ENCODE results near the gene KCNF1. TPM values are rescaled to one million over a fixed set of nuclear protein-coding genes. Genes with fewer than 3 reads are reported as not detected.

Gene KCNF1
- total and polyA plus RNA-seq, 4 donors: 0.06 to 0.83 (median 0.26) TPM

DNA sequence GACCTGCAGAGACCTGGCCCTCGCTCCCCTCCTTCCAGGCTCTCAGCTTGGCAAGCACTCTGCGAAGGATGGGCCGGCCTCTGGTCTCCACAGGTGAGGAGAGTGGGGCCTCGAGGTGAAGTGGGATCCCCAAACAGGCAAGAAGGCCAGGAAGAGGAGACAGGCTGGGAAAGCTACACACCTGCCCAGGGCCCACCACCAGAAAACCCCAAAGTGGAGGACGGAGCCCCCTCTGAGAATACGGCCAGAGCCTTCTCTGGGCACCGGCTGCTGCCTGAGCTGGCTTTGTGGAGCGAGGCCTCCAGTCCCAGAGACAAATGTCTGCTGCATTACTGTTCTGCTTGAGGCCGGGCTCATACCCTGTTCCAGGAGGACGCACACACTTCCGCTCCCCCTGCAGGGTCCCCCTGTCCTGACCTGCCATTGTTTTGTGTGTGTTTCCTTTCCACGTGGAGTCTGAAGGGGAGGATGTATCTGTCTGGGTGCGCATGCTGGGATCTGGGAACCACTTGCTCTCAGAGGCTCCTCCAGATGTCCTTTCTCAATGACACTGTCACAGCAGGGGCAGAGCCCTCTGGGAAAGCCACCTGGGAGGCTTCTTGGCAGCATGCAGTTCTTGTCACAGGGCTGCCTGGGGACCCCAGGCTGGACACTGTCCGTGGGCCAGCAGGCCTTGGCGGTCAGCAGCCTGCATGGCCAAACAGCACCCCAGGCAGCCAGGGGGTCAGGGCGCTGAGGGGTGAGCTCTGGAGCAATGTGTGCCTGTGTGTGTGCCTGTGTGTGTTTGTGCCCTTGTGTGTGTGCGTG lies 20.8 kb downstream of the KCNF1 start:
- no peaks in the 10 kb centered on the region for H3K27me3 ChIP-seq (ENCODE audit: control insufficient read depth in 3 of 3, insufficient read depth in 3 of 3, low read length in 2 of 3)

DNA sequence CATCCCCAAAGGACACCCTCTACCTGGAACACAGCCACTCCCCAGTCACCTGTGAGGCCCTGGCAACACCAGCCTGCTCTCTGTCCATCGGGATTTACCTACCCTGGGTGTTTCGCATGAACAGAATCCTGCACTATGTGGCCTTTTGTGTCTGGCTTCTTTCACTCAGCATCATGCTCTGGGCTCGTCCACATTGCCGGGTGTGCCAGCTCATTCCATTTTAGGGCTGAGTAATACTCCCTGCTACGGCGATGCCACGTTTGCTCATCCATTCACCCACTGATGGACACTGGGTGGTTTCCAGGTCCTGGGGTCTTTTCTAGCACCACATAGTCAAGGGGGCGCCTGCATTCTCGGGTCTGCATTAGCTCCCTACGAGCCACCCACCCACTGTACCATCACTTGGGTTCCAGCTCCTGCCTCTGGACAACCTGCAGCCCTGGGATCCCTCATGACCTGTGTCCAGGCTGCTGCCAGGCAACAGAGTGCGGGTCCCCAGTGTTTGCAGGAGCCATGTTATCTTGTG lies 22.0 kb downstream of the KCNF1 start:
- WGBS, 2 donors: 91 to 93% methylated on average over 11 of the region's 11 CpGs

More for the DNA sequence above, 20.8 kb downstream of the KCNF1 start:
- H3K27ac ChIP-seq (ENCODE audit: low read depth in 1 of 2, low read length in 1 of 2): no peak overlapping the region
- TF ChIP-seq, protein P1, sequence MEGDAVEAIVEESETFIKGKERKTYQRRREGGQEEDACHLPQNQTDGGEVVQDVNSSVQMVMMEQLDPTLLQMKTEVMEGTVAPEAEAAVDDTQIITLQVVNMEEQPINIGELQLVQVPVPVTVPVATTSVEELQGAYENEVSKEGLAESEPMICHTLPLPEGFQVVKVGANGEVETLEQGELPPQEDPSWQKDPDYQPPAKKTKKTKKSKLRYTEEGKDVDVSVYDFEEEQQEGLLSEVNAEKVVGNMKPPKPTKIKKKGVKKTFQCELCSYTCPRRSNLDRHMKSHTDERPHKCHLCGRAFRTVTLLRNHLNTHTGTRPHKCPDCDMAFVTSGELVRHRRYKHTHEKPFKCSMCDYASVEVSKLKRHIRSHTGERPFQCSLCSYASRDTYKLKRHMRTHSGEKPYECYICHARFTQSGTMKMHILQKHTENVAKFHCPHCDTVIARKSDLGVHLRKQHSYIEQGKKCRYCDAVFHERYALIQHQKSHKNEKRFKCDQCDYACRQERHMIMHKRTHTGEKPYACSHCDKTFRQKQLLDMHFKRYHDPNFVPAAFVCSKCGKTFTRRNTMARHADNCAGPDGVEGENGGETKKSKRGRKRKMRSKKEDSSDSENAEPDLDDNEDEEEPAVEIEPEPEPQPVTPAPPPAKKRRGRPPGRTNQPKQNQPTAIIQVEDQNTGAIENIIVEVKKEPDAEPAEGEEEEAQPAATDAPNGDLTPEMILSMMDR (IDR thresholded peaks at IDR 0.05; ENCODE audit: control extremely low read depth, extremely low read depth): no peak
- no peaks in the 10 kb centered on the region for H3K9me3 ChIP-seq (ENCODE audit: control insufficient read depth in 4 of 4, insufficient read depth in 3 of 4, low read length in 3 of 4)
- H3K9ac ChIP-seq (ENCODE audit: insufficient read depth in 1 of 2, low read length in 2 of 2): no peak overlapping the region
- WGBS, 2 donors: 67 to 77% methylated on average over 17 of the region's 17 CpGs
- no peaks in the 10 kb centered on the region for H3K36me3 ChIP-seq (ENCODE audit: control insufficient read depth in 4 of 4, insufficient read depth in 4 of 4, low read length in 4 of 4)
- H3K4me1 ChIP-seq (ENCODE audit: control insufficient read depth in 5 of 5, insufficient read depth in 5 of 5, low read length in 5 of 5): peaks cover 0 to 29% (median 11%) of the 10 kb centered on the region in 5 donors
- DNase-seq (peak; percentile 85 to 94 (median 89)), ATAC-seq (ENCODE audit: insufficient read depth, low FRiP score) (no peak)
- H3K4me3 ChIP-seq: no peak overlapping the region

DNA sequence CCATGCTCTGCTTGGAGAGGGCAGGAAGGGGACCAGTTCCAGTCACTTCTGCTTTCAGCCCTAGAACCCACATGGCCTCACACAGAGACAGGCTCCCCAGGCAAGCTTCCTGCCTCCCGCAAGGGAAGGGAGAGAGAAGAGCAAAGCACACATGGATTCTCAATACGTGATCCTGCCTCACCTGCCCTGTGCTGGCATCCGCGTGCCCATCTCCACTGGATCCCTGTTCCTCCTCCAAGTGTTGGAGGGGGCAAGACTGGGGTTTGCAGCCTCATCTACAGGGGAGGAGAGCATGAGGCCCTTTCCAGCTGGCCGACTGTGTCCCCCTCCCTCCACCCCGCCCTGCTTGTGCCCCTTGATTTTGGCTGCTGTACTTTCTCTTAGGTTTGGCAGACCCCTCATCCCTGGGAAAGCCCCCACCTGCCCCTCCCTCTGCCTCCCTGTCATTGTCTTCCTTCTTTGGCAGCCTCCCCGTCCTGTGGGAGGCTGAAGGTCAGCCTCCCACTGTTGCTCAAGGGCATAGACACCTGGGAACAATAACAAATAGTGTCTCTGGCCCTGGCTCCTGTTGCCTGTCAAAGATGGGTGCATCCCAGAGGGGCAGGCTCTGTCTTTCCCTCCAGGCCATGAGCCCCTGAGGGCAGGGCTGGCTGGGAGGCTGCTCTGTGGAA lies 22.7 kb downstream of the KCNF1 start:
- no peak overlapping the region for H3K27ac ChIP-seq (ENCODE audit: low read depth in 1 of 2, low read length in 1 of 2)
- peaks cover 0 to 29% (median 11%) of the 10 kb centered on the region in 5 donors for H3K4me1 ChIP-seq (ENCODE audit: control insufficient read depth in 5 of 5, insufficient read depth in 5 of 5, low read length in 5 of 5)
- WGBS, 2 donors: 63 to 76% methylated on average over 7 of the region's 7 CpGs
- no peaks in the 10 kb centered on the region for H3K36me3 ChIP-seq (ENCODE audit: control insufficient read depth in 4 of 4, insufficient read depth in 4 of 4, low read length in 4 of 4)
- TF ChIP-seq, protein P1 (IDR thresholded peaks at IDR 0.05; ENCODE audit: control extremely low read depth, extremely low read depth): no peak
- no peak overlapping the region for H3K4me3 ChIP-seq
- no peak for ATAC-seq (ENCODE audit: insufficient read depth, low FRiP score)
- no peak overlapping the region for H3K9ac ChIP-seq (ENCODE audit: insufficient read depth in 1 of 2, low read length in 2 of 2)
- H3K27me3 ChIP-seq (ENCODE audit: control insufficient read depth in 3 of 3, insufficient read depth in 3 of 3, low read length in 2 of 3): no peaks in the 10 kb centered on the region
- peaks cover 0 to 7% (median 3%) of the 10 kb centered on the region in 4 donors for H3K9me3 ChIP-seq (ENCODE audit: control insufficient read depth in 4 of 4, insufficient read depth in 3 of 4, low read length in 3 of 4)
- no peak for DNase-seq

More for the DNA sequence above, 22.0 kb downstream of the KCNF1 start:
- Histone ChIP-seq H3K4me3 (no peak overlapping the region), H3K27ac (ENCODE audit: low read depth in 1 of 2, low read length in 1 of 2) (no peak overlapping the region), H3K9ac (ENCODE audit: insufficient read depth in 1 of 2, low read length in 2 of 2) (no peak overlapping the region), H3K4me1 (ENCODE audit: control insufficient read depth in 5 of 5, insufficient read depth in 5 of 5, low read length in 5 of 5) (peaks cover 0 to 29% (median 11%) of the 10 kb centered on the region in 5 donors), H3K9me3 (ENCODE audit: control insufficient read depth in 4 of 4, insufficient read depth in 3 of 4, low read length in 3 of 4) (peaks cover 0 to 3% (median 3%) of the 10 kb centered on the region in 4 donors), H3K27me3 (ENCODE audit: control insufficient read depth in 3 of 3, insufficient read depth in 3 of 3, low read length in 2 of 3) (no peaks in the 10 kb centered on the region), H3K36me3 (ENCODE audit: control insufficient read depth in 4 of 4, insufficient read depth in 4 of 4, low read length in 4 of 4) (no peaks in the 10 kb centered on the region)
- DNase-seq (no peak), ATAC-seq (ENCODE audit: insufficient read depth, low FRiP score) (no peak)
- TF ChIP-seq, protein P1 (IDR thresholded peaks at IDR 0.05; ENCODE audit: control extremely low read depth, extremely low read depth): no peak

All from lung (tissue), 12 donors.